ENCODE measurements around the gene MAD1L1. TPM values are rescaled to one million over a fixed set of nuclear protein-coding genes. Genes with fewer than 3 reads are reported as not detected.

MAD1L1 gene
- total RNA-seq, 1 donor from 2014 or later: 53.8 TPM

GRCh38 chr7:2022737-2023250 lies 210.0 kb downstream of the MAD1L1 start:
- no peaks in the 10 kb centered on the region for H3K27me3 Mint-ChIP-seq (ENCODE audit: low read depth)
- H3K27ac Mint-ChIP-seq (ENCODE audit: unreplicated experiment): no peak overlapping the region
- H3K36me3 Mint-ChIP-seq (ENCODE audit: low read depth): peaks cover 31% of the 10 kb centered on the region
- TF ChIP-seq CTCF (conservative IDR thresholded peaks at IDR 0.05): no peak
- H3K4me3 Mint-ChIP-seq: no peak overlapping the region
- H3K4me1 Mint-ChIP-seq: peaks cover 25% of the 10 kb centered on the region
- DNase-seq (ENCODE audit: low read depth, low spot score): no peak
- peaks cover 25% of the 10 kb centered on the region for H3K9me3 Mint-ChIP-seq

GRCh38 chr7:2022021-2022409 lies 210.7 kb downstream of the MAD1L1 start:
- no peak for DNase-seq (ENCODE audit: low read depth, low spot score)
- Mint-ChIP-seq H3K27ac (ENCODE audit: unreplicated experiment) (no peak overlapping the region), H3K4me1 (peaks cover 25% of the 10 kb centered on the region), H3K36me3 (ENCODE audit: low read depth) (peaks cover 24% of the 10 kb centered on the region), H3K27me3 (ENCODE audit: low read depth) (no peaks in the 10 kb centered on the region), H3K4me3 (no peak overlapping the region), H3K9me3 (peaks cover 20% of the 10 kb centered on the region)
- no peak for TF ChIP-seq CTCF (conservative IDR thresholded peaks at IDR 0.05)

- peaks cover 9% of the 10 kb centered on the region for H3K36me3 Mint-ChIP-seq (ENCODE audit: low read depth)
- no peak for DNase-seq (ENCODE audit: low read depth, low spot score)
- H3K9me3 Mint-ChIP-seq: peaks cover 8% of the 10 kb centered on the region
- H3K27me3 Mint-ChIP-seq (ENCODE audit: low read depth): no peaks in the 10 kb centered on the region
- peaks cover 25% of the 10 kb centered on the region for H3K4me1 Mint-ChIP-seq
- TF ChIP-seq CTCF (conservative IDR thresholded peaks at IDR 0.05): no peak
- H3K4me3 Mint-ChIP-seq: no peak overlapping the region
- H3K27ac Mint-ChIP-seq (ENCODE audit: unreplicated experiment): no peak overlapping the region
These were observed 212.8 kb downstream of the MAD1L1 start for GRCh38 chr7:2019711-2020511.

GRCh38 chr7:2019461-2019710 lies 213.4 kb downstream of the MAD1L1 start:
- DNase-seq (ENCODE audit: low read depth, low spot score): no peak
- TF ChIP-seq CTCF (conservative IDR thresholded peaks at IDR 0.05): no peak
- H3K36me3 Mint-ChIP-seq (ENCODE audit: low read depth): peaks cover 4% of the 10 kb centered on the region
- H3K27me3 Mint-ChIP-seq (ENCODE audit: low read depth): no peaks in the 10 kb centered on the region
- H3K4me3 Mint-ChIP-seq: no peak overlapping the region
- H3K9me3 Mint-ChIP-seq: peaks cover 5% of the 10 kb centered on the region
- no peak overlapping the region for H3K27ac Mint-ChIP-seq (ENCODE audit: unreplicated experiment)
- peaks cover 25% of the 10 kb centered on the region for H3K4me1 Mint-ChIP-seq

- no peak for TF ChIP-seq CTCF (conservative IDR thresholded peaks at IDR 0.05)
- Mint-ChIP-seq H3K27ac (ENCODE audit: unreplicated experiment) (peak overlapping the region; percentile 52), H3K27me3 (ENCODE audit: low read depth) (no peaks in the 10 kb centered on the region), H3K4me3 (no peak overlapping the region), H3K36me3 (ENCODE audit: low read depth) (no peaks in the 10 kb centered on the region), H3K9me3 (no peaks in the 10 kb centered on the region), H3K4me1 (peaks cover 25% of the 10 kb centered on the region)
- no peak for DNase-seq (ENCODE audit: low read depth, low spot score)
These were observed 213.9 kb downstream of the MAD1L1 start for GRCh38 chr7:2018569-2019460.

All from neural crest cell (in vitro differentiated cells).